ENCODE data around the gene SYT2.

DNA sequence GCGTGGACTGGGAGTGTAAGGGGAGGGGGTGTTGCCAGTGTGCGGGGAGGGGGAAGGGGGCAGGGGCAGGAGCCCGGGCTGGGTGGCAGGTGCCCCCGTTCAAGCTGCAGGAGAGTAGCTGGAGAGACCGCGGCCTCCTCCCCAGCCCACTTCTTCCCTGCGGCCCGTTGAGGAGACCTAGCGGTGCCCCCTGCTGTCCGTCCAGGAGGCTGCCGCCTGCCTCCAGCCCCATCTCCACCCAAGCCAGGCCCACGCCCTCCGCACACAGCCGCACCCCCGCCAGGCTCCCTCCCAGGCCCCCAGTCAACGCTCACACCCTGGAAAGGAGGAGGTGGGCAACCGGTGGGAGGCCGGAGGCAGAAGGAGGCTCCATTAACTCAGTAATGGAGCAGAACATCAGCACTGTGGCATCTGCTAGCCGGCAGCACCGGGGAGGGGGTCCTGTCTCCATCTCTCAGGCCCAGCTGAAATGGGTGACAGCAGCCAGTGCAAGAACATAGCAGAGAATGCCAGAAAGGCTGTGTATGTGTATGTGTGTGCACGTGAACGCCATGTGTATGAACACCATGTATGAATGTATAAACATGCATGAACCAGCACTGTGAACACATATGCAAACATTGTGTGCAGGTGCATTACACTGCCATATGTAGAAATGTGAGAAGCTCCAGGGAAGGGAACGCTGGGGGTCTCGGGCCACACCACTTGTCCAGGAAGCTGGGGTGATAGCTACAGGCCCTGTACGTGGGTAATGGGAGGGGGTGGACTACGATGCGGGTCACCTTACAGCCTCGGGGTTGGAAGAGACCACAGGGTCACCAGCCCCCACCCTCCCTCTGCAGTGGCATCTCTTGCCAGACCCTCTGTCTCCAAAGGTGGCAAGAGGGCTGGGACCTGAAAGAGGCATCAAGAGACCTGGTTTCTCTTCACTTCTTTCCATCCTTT is 84.6 kb downstream of the SYT2 start:
- TF ChIP-seq, protein P1, sequence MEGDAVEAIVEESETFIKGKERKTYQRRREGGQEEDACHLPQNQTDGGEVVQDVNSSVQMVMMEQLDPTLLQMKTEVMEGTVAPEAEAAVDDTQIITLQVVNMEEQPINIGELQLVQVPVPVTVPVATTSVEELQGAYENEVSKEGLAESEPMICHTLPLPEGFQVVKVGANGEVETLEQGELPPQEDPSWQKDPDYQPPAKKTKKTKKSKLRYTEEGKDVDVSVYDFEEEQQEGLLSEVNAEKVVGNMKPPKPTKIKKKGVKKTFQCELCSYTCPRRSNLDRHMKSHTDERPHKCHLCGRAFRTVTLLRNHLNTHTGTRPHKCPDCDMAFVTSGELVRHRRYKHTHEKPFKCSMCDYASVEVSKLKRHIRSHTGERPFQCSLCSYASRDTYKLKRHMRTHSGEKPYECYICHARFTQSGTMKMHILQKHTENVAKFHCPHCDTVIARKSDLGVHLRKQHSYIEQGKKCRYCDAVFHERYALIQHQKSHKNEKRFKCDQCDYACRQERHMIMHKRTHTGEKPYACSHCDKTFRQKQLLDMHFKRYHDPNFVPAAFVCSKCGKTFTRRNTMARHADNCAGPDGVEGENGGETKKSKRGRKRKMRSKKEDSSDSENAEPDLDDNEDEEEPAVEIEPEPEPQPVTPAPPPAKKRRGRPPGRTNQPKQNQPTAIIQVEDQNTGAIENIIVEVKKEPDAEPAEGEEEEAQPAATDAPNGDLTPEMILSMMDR (conservative IDR thresholded peaks at IDR 0.05 in 1 of 2, IDR thresholded peaks at IDR 0.05 in 1 of 2; ENCODE audit: extremely low read depth in 1 of 2, insufficient read depth in 1 of 2, low read depth in 1 of 2, low read length in 2 of 2) = peak; percentile 41 to 69
- no peak for TF ChIP-seq EZH2 (IDR thresholded peaks at IDR 0.05; ENCODE audit: borderline replicate concordance, low read length)

Data from mammary epithelial cell (primary cell).